GM19452 (cell line): ENCODE measurements around the gene NCSTN.
"Not testable (repeated sequence)": the region's sequence is repeated elsewhere in the genome, so short reads cannot be mapped to it uniquely, and the experiment has no call there.

Source experiments
- ATAC-seq: cut with Tn5 transposase; IDR thresholded peaks from one replicate; pipeline ENCODE4 v1.9.1; 2021; ENCODE audit not compliant: unreplicated experiment

NCSTN gene

DNA sequence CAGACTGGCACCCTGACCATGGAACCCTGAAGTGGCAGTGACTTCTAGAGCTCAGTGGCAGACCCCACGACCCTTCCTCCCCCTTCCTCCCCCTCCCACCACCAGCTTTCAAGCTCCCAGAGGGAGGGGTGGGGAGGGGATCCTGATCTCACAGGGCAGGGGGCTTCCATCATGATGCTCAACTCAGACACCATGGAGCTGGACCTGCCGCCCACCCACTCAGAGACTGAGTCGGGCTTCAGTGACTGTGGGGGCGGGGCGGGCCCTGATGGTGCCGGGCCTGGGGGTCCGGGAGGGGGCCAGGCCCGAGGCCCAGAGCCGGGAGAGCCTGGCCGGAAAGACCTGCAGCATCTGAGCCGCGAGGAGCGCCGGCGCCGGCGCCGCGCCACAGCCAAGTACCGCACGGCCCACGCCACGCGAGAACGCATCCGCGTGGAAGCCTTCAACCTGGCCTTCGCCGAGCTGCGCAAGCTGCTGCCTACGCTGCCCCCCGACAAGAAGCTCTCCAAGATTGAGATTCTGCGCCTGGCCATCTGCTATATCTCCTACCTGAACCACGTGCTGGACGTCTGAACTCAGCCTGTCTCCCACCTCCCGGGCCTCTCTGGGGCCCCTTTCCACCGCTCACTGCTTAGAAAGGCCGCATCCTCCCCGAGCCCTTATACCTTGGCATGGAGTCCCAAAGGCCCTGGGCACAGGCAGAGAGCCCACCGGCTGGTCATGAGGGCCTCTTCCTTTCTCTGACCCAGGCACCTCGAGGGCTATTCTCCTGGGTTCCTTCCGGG is 27.6 kb downstream of the NCSTN start:
- no peak for ATAC-seq

- ATAC-seq, result no peak
Observed at GRCh38 chr1:160371346-160371631, 28.1 kb downstream of the NCSTN start.

DNA sequence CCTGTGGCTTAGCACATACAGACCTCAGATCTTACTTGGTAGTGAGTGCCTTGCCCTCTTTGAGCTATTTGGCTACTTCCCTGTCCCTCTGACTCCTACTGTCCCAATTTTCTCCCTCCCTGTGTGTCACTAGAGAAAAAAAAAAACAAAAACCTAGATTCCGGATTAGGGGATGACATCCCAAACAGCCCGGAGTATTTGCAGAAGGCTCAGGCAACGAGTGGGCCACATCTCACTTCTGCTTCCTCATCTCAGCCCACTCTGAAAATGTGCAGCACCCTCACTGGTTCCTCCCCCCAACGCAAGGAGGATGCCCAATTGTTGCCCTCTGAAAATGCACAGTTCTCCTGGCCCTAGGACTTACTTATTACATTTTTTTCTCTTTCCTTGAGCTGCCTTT is 28.6 kb downstream of the NCSTN start:
- ATAC-seq, result no peak

- no peak for ATAC-seq
Observed at GRCh38 chr1:160373696-160374095, 30.5 kb downstream of the NCSTN start.

- ATAC-seq, result no peak
Observed at GRCh38 chr1:160374306-160375110, 31.3 kb downstream of the NCSTN start.

GRCh38 chr1:160375788-160376524 is 32.8 kb downstream of the NCSTN start:
- no peak for ATAC-seq

- ATAC-seq, result no peak
Observed at GRCh38 chr1:160376525-160377131, 33.4 kb downstream of the NCSTN start.

GRCh38 chr1:160377585-160378206 is 34.5 kb downstream of the NCSTN start:
- no peak for ATAC-seq

GRCh38 chr1:160384812-160385211 is 41.6 kb downstream of the NCSTN start:
- not testable (repeated sequence) for ATAC-seq

DNA sequence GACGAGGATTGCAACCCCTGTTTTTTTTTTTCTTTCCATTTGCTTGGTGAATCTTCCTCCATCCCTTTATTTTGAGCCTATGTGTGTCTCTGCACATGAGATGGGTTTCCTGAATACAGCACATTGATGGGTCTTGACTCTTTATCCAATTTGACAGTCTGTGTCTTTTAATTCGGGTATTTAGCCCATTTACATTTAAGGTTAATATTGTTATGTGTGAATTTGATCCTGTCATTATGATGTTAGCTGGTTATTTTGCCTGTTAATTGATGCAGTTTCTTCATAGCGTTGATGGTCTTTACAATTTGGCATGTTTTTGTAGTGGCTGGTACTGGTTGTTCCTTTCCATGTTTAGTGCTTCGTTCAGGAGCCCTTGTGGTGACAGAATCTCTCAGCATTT is 45.2 kb downstream of the NCSTN start:
- ATAC-seq, result not testable (repeated sequence)

DNA sequence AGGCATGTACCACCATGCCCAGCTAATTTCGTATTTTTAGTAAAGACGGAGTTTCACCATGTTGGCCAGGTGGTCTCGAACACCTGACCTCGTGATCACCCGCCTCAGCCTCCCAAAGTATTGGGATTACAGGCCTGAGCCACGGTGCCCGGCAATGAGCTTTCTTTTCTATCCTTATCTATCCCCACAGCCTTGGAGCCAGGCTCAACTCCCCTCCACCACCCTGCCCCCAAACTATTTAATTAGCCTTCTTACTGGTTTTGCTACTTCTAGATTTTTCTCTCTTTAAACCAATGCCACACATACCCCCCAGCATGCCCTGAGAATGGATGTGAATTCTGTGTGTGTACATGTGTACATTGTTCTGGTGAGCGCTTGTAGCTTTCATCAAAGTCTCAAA is 51.5 kb downstream of the NCSTN start:
- ATAC-seq, result no peak

- ATAC-seq, result no peak
Observed at GRCh38 chr1:160397651-160398050, 54.5 kb downstream of the NCSTN start.

GRCh38 chr1:160398823-160399222 is 55.6 kb downstream of the NCSTN start:
- no peak for ATAC-seq

DNA sequence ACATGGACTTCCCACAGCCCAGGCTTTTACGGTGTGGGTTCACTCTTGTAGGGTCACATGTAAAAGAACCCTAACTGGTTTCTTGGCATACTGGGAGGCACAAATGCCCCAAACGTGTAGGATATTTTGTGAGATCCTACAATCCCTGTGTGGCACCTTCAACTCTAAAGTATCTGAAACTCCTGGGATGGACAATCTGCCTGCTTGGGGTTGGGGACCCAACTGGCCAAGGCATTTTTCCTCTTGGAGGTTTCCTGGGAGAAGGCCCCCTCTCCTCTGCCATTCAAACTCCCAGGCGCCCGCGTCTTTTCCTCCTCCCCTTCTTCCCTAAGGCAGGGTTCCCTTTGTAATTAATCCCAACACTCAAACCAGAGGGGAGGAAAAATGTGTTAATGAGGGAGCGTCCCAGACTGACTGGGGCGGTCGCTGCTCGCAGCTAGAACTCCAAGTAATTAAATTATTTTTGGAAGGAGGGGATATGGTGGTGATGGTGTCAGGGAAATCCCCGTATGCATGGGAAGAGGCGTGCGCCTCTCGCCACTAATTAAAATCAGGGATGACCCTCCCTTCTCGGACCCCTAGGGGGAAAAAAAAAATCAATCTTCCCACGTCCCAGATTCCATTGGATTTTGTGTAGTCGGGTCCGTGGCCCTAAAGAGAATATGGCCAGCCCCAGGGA is 56.5 kb downstream of the NCSTN start:
- ATAC-seq, result no peak

GRCh38 chr1:160400223-160400645 is 57.1 kb downstream of the NCSTN start, which contains the start of gene VANGL2:
Gene VANGL2 (plus strand): TSS chr1:160400564. CDS start chr1:160415838, 15,274 bp downstream.
- ATAC-seq, result no peak

DNA sequence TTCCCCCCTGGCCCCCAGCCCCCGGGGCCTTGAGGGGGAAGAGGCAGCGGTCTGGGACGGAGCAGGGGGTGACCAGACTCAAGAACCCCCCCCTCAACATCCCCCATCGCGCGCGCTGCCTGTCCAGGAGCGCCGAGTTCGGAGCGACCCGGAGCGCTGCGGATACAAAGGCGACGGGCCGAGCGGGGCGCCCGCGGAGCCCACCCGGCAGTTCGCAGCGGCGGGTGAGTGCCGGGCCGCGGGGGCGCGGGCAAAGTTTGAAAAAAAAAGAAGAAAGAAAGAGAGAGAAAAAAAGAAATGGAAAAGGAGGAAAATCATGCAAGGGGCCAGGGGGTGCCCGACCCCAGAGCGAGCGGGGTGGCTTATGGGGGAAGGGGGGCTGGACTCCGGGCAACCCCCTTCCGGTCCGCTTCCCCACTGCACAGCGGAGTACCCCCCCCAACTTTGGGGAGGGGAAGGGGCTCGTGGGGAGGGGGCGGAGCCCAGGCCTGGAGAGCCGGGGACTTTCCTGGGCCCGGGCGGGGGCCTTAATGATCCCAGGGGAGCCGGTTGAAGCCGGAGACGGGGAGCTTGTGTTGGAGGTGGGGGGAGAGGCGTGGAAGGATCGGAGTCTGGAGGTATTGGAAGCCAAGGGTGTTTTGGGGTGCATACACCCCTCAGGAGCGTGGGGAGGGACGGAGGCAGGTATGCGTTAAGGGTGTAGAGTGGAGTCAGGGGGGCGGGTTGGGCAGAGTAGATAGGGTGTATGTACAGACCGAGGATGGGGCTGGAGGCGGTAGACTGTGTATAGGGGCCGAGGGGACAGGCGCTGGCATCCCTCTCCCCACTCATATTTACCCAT is 57.7 kb downstream of the NCSTN start:
- no peak for ATAC-seq

- ATAC-seq, result no peak
Observed at GRCh38 chr1:160401487-160401805, 58.3 kb downstream of the NCSTN start.

DNA sequence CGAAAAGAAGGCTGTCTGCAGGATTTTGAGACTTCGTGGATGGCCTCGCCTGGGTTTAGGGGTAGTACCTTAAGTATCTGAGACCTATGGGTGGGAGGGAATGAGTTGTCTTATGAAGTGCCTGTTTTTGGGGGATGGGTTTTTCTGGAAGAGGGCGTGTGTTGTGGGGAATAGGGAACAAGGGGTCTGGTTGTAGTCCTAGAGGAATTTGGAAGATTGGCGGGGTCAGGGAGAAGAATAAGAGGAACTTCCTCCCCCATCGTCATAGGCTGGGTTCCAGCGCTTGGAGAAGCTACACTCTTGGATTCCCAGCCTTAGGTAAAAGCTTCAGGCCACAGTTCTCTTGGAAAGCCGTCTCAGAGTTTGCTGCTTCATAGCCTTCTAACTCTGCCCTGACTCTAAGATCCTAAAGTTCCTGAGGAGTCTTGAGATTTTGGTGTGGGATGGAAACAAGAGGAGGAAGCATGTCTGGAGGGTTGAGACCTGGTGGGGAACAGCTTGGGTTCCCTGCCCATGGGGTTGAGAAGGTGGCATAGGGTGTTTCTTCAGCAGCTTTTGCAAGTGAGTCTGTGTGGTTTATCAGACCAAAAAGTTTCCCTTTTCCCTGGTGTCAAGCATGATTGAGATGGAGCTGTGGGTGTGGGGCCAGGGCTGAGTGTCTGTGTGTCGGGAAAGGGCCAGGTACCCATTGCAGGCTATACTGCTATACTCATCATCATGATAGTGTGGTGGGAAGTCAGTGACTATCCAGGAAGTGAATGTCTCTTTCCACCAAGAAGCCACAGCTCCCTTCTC is 59.0 kb downstream of the NCSTN start:
- no peak for ATAC-seq

DNA sequence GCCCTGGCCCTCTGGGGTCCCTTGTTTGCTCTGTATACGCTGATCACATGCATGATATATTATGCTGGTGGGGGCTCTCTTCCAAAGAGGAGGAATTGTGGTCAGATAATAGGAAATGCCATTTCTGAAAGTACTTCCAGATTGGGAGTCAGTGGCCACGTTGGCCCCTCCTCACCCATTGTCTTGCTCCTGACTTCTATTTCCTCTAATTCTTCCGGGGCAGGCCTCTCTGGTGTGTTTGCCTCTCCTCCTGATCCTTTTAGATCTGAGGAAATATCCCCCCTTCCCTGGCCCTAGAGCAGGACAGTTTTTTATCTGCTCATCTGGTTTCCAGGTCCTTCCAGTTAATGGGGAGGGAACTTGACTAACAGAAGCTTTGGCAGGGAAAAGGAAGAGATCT is 60.1 kb downstream of the NCSTN start:
- ATAC-seq, result no peak
